GOT3 (cell line): ENCODE data around the gene PPP1R3G.
A peak's percentile ranks its signal among the peaks of the same experiment; 100 is the strongest.

ENCODE experiments used
- DNase-seq: peaks from one replicate; lab custom pipeline; 2025; ENCODE audit warnings: mixed read lengths; lab: John Stamatoyannopoulos, UW

Gene PPP1R3G

DNA sequence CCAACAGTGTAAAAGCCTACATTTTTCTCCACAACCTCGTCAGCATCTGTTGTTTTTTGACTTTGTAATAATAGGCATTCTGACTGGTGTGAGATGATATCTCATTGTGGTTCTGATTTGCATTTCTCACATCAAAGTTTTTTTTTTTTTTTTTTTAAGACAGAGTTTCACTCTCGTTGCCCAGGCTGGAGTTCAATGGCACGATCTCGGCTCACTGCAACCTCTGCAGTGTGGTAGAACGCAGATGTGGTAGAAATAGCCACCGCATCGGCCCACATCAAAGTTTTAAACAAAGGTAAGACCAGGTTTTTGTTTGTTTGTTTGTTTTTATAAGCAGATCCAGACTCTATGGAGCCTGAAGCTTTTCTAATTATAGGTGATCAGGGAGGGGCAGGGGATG is 12.7 kb upstream of the PPP1R3G start:
- no peak for DNase-seq

DNA sequence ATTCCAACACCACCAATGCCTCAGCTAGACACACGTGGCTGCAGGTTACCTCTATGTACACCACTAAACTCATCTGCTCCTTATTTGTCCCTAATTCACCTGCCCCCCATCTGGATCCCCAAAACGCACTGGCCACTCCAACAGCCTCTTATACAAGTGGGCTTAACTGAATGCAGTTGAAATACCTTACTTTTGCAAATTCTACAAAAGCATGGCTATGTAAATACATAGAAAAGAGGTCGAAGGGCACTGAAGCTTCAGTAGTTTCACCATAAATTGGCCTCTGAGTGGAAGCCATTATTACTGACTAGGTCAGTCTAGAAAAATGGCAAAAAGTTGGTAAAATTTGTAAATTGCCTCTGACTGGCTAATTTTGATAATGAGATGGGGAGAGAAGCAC is 11.1 kb upstream of the PPP1R3G start:
- DNase-seq, result no peak

DNA sequence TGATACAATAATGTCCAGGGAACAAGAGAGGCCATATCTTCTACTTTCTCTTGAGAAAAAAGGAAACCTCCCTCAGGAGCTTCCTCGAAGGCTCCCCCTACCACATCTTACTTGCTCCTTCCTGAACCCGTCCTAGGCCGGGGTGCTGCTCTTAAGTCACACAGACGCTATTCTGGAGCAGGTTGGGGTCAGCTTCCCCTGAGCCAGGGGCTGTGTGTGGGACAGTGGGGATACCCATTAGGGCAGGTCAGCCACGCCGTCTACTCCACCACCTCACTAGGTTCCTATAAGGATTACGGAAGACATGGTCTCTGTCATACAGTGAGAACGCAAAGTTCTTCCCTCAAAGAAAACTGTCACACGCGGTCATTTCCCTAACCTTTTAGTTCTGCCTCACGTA is 8.2 kb upstream of the PPP1R3G start:
- DNase-seq, result no peak

DNA sequence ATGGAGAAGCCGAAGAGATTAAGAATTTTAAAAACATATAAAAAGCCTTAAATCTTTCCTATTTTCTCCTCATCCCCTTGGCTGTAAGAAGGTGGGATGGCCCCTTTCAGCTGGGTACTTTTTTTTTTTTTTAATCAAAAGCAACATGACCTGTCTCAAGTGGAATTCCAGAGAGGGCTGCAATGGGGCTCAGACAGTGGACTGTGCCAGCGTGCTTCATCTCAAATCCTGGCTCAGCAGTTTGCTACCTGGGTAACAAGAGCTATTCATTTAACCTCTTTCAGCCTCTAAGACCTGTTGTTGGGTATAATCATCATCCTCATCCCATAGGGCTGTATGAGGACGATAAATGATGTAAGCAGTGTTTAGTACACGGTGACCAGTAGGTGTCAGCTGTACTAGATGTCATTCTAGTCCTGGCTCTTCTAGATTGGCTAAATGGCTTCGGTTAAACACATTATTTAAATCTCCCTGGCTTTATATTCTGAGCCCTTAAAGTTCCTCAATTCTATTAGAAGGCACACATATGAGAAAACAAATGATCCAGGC is 6.9 kb upstream of the PPP1R3G start:
- no peak for DNase-seq

DNA sequence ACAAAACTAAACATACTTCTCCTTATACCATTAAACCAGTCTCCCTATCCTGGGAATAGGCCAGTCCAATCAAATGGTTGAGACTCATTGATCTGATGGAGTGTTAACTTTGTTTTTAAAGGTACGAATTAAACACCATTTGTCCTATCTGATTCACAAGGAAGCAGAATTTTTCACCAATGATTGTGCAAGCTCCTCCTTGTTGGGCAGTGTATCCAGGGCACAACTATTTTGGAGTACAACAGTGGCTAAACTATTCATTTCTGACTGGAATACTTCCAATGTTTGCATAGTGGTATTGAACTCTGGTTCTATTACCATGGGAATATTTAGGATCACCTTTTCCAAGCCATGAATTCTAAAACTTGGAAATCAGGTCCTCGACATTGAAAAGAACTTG is 5.4 kb upstream of the PPP1R3G start:
- DNase-seq, result no peak

DNA sequence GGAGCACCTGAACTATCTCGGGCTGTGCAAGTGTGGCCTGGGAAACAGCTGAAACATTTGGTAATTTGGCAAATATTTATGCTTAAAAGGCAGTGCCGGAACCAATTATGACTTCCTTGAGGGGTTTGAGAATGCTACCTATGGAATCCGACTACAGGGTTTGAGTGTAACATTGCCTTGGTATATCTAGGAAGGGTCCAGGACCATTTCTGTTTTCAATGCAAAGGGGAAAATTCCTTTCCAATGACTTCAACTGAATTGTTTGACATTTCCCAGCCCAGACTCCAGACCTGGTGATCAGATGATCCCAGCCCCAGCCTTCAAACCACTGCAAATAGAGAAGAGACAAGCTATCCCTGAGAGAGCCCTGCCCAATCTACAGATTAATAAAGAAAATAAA is 4.6 kb upstream of the PPP1R3G start:
- DNase-seq, result no peak

DNA sequence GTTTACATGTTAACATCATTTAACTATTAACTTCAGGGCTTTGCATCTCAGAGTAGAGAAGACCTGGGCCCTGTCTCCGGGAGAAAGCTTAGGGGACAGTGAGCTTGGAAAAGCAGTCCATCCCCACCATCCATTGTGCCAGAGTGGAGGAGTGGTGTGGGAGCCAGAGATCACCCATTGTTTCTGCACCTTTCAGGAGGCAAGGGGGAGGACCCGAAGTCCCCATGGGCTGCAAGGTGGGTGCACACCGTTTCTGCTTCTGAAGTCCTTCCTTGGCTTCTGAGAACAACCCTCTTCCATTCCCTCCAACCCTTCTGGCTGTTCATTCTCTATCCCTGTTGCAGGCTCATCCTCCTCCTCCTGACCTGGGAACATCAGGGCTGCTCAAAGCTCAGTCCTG is 4.0 kb upstream of the PPP1R3G start:
- DNase-seq, result no peak

DNA sequence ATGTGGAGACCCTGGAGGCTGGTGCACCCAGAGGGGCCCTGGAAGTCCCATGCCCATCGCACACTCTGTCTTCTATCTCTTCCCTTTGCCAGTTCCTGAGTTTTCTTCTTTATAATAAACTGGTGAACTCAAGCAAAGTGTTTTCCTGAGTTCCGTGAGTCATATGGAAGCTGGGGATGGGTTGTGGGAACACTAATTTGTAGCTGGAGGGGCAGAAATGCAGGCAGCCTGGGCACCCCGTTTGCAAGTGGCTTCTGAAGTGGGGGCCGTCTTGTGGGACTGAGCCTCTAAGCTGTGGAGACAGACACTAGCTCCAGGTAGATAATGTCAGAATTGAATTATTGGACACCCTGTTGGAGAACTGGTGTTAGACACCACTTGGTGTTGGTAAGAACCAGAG is 3.2 kb upstream of the PPP1R3G start:
- no peak for DNase-seq

DNA sequence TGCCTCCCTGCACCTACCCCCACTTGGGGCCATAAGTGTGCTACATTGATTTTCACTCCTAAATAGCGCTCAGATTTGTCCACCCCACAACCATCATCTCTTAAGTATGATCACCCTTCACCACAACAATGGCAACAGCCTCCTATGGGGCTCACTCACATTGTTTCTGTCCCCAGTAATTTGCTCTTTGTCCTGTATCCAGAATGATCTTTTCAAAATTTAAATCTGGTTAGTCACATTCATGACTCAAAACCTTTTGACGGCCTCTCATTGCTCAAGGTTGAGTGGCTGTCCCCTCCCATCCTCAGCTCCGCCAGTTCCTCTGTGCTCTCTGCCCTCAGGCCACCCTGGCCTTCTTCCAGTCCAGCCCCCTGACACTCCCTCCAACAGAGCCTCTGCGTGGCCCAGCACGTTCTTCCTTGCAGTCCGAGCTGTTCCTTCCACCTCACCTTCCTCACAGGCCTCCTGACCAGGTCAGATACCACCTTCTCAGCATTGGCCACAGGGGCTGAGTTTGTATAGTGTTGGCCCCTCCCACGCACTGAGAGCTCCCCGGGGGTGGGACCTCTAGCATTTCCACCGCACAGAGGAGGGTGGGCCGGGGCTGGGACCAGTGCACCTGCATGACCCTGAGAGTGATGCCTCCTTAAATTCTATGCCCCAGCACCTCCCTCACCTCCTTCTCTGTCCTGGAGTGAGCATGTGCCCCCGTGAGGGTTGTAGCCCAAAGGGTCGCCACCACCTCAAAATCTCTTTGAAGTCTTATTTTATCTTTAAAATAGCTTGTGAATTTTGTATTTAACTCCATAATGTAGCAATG is 2.4 kb upstream of the PPP1R3G start:
- peak; percentile 34 for DNase-seq

DNA sequence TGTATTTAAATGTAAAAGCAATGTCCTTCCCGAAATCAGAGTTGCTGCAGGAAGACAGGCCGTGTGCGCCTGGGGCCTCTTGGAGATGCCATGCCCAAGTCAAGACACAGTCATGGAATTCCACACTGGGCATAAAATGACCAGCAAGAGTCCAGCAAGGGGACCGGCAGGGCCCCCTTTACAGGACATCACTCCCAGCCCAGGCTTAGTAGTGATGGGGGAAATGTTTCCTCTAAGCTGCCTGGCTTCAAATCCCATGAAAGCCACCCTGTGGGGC is 1.9 kb upstream of the PPP1R3G start:
- DNase-seq, result no peak

DNA sequence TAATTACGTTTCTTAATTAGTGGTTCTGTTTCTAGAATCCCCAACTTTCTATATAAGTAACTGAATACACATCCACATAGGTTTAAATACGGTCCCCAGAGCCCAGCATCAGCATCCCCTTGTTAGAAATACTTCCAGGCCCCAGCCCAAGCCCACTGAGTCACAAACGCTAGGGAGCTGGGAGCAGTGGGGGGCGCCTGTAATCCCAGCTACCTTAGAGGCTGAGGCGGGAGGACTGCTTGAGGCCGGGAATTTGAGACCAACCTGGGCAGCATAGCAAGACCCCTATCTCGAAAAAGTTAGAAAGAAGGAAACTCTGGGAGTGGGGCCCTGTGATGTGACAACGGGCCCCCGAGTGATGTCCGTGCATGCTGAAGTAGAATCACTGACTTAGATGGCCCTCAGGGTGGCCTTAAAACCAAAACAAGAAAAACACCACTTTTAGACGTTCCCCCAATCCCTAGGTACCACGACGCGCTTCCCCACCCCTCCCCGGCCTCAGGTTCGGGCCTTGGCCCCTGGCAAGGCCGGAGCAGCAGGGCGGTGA is 1.3 kb upstream of the PPP1R3G start:
- no peak for DNase-seq

DNA sequence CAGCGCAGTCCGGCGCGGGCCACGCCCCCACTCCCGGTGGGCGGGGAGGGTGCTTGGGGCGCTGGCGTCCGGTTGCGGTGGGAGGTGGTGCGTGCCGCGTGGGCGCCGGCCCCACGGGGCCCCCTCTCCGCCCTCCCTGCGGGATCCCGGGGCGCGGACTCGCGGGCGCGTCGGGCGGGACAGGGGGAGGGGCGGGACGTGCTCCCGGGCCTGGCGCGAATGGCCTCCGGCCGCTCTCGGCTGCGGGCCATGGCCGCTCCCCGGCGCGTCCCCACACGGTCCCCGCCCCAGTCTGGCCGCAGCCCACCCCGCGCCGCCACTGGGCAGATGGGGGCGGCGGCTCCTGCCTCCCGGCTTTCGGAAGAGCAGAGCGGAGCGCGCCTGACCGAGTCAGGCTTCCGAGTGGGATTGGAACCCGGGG is 771 bp upstream of the PPP1R3G start:
- DNase-seq, result no peak

DNA sequence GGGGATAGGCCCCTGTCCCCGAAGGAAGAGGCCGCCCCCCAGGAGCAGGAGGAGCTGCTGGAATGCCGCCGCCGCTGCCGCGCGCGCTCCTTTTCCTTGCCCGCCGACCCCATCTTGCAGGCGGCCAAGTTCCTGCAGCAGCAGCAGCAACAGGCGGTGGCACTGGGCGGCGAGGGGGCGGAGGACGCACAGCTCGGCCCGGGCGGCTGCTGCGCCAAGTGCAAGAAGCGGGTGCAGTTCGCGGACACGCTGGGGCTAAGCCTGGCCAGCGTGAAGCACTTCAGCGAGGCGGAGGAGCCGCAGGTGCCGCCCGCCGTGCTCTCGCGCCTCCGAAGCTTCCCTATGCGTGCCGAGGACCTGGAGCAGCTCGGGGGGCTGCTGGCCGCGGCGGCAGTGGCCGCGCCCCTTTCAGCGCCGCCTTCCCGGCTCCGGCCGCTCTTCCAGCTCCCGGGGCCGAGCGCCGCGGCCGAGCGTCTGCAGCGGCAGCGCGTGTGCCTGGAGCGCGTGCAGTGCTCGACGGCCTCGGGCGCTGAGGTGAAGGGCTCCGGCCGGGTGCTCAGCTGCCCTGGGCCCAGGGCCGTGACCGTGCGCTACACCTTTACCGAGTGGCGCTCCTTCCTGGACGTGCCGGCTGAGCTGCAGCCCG is 630 bp downstream of the PPP1R3G start:
- no peak for DNase-seq

DNA sequence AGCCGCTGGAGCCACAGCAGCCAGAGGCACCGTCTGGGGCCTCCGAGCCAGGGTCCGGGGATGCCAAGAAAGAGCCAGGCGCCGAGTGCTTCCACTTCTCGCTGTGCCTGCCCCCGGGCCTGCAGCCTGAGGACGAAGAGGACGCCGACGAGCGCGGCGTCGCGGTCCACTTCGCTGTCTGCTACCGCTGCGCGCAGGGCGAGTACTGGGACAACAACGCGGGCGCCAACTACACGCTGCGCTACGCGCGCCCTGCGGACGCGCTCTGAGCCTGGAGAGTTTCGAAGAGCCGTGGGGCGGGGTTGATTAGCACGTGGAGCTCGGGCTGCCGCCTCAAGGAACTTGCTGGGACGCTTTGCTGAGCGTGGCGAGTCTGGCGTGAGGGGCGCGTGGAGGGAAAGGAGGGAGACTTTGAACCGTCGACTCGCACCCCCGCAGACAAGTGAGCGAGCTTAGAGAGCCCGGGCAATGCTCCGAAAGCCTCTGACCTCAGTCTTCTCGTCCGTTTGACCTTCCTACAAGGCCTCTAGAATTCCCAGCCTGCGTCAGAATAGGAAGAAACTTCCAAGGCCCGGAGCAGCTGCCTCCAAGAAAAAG is 1.3 kb downstream of the PPP1R3G start:
- no peak for DNase-seq

DNA sequence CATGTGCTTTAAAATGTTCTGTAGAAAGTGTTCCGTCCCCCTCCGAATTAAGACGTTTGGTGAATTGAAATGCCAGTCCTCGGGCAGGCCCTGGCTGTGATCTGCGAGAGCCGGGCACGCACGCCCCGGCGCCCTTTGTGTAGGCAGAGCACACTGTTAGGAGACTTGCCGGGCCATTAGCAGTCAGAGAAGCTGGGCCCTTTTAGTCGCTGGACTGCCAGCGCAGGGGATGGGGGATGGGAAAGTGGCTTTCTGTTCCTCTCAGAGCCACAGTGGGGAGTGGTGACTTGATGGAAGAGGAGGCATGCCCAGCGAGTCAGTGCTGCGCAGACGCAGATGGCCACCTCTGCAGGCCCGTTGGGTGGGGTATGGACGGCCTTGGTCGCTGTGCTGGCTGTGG is 2.2 kb downstream of the PPP1R3G start:
- DNase-seq, result no peak

DNA sequence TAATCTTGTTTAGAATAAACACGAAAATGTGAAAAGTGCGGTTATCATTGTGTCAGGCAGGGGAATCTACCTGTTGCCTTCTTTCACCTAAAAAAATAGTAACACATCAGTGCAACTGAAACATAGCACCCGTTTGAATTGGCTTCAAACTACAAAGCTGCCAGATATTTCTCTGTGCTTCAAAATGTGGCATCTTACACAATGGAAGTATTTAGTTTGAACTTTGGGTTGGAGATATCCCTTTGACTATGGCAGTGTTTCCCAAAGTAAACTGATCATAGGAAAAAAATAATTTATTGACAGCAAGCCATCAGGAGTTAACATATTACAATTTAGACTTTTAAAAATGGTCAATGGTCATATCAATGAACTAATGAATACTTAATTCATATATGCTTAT is 3.6 kb downstream of the PPP1R3G start:
- no peak for DNase-seq

DNA sequence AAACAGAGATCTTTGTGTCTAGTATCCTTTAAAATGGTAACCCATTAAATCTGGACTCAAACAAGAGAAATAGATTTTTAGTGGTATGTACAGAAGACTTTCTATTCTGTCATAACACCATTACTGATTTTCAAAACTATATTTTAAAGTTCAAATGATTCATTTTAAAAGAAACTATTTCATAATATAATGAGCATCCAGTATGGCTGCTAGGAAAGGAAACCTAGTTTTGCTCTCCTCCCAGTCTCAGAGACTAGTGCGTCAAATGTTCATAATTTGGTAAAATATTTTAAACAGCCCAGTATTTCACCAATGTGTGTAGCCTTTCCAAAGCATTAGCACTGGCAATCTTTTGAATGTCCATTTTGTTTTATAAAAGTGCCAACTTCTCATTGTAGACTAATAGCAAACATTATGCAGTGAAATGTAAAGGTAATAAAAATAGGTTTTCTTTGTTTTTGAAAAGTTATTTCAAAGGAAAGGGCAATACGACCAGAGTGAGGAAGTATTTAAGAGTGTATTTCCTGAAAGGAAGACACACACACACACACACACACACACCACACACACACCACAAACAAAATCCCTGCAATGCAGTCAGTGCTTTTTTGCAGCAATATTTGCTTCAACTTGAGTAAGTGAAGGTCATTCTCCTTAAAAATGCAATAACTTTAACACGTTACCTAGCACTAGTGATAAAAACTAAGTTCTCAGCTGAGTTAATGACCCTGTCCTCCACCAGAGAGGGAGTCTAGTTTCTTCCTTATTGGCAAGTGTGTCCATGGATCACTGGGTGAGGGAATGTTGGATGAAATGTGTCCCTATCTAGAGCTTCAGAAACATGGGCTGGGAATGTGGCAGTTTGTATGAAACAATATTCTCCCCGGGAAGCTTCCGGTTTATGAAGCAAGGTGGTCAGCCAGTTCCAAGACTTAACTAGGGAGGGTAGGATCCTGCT is 4.6 kb downstream of the PPP1R3G start:
- no peak for DNase-seq

DNA sequence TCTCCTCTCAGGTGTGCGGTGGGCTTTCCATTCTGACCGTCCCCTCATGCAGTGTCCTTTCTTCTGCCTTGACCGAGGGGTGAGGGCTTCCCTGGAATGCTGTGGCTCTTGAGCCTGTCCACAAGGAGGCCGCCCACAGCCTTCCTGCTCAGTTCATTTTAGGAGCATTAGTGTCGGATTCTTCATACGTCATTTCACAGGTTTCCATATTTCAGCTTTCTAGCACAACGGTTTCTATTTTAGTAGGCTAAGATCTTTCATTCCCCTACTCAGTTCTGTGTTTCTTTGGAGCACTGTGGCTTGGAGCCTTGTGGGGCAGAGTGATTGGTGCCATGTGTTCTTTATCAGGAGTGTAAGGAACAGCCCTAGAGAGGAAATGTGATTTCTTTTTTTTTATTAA is 5.5 kb downstream of the PPP1R3G start:
- no peak for DNase-seq

DNA sequence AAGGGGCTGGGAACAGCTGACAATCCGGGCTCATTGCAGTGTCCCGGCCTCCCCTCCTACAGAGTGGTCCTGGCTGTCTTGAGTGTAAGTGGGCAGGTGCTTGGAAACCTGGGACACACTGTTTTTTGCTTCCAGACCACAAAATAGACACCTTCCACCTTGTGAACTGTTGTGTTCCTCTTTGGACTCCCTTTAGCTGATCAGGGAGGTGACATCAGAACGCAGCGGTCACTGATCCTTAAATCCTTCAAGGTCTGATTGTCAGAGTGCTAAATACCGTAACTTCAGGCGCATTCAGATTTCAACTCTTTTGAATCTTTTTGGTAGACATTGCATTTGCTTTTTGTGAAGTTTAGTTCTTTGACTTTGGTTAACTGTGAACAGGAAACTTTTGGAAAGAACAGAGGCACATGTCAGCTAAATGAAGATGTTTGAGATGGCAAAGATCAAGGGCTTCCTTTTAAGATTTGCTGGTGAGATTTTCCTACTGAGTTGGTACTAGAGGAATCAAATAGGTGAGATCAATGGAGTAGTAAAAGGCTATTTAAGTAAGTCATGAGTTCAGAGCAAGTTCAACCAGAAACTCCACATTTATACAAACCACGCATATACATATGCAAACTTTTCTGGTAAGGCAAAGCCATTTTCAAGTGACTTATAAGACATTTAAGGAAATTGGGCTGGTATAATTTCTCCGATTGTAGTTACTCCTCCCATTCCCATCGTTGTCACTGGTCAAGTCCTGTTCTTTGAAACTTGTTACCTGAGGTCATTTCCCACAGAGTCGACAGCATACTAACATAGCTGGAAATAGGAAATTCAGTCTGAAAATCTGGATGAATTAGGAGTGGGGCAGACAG is 6.3 kb downstream of the PPP1R3G start:
- DNase-seq, result no peak

DNA sequence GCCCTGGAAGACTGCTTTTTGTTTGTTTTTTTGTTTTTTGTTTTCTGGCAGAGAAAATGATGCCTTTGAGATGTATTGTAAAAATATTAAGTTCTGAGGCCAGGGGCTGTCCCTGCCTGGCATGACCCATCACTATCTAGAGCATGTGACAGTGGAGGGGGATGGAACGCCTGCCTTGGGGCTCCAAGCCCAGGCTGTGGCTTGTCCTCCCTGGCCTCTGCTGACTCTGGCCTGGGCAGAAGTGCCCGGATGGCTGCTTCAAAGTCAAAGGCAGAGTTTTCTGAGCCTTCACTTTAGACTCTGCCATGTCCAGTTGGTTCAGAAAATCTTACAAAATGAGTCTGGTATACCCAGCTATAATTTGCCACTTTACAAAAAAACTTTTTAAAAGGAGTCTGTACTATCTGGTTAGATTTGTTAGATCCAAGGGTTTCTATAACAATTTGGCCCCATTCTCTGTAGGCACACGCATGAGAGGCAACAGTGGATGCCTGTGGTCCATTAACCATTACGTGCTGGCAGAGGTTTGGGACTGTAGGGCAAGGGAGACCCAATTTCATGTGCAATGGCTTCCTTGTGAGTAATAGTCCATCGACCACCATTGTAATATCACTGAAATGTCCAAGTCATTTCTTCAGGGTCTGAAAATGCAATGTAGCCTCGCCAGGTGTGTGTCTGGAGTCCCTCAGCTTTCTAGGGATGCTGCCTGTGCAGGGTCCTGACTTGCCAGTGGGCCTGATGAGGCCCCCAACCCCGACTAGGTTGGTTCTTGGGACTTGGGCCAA is 8.3 kb downstream of the PPP1R3G start:
- no peak for DNase-seq
